OCI-LY1 (cell line): ENCODE data around the gene BMPR1B.

ENCODE experiments used
- CTCF ChIP-seq: fragments of 200-600 bp; sonication (generic), shearing (Covaris generic); IDR thresholded peaks from 2 replicates; pipeline ENCODE4 v1.5.1; 2017; ENCODE audit warnings: mild to moderate bottlenecking, antibody characterized with exemption, low read length, moderate library complexity, mixed read lengths
- EZH2 ChIP-seq: fragments of 200-600 bp; sonication (generic), shearing (Covaris generic); IDR thresholded peaks from 2 replicates; pipeline ENCODE4 v1.8.0; 2017; ENCODE audit warnings: borderline replicate concordance, mixed run types, mild to moderate bottlenecking, antibody characterized with exemption, low read length, moderate library complexity, mixed read lengths

DNA sequence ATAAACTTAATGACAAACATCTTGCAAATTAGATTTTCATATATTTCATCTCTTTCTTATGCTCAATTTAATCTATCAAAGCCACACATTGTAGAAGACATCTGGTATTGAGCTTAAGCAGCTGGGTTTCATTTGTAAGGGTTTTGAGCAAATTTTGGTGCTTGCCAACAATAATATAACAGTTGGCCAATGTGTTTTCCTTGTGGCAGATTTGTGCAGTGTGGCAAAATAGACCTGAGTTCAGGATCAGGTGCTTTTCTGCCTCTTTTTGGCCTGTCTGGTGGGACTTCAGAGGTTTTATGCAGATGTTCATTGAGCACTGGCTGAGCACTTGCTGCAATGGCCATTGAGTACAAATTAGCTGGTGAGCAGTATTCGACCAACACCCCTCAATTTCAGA lies 301.9 kb downstream of the BMPR1B start:
- no peak for TF ChIP-seq CTCF
- TF ChIP-seq EZH2 = no peak
